GM23338 (cell line): ENCODE results near the gene CIB4.

Experiments used
- POLR2AphosphoS5 ChIP-seq: IDR thresholded peaks from 2 replicates; pipeline ENCODE4 v1.6.1; 2016; ENCODE audit warnings: antibody characterized with exemption, low read depth
- TF ChIP-seq, protein P1 (sequence below), 2 experiments: fragments of 200-600 bp in 1 of 2; sonication (generic) in 1 of 2; conservative IDR thresholded peaks; 2 replicates each; pipeline versions ENCODE4 v1.5.1 to v1.6.1; 2016 to 2017; ENCODE audit warnings: antibody characterized with exemption in 2 of 2, low read depth in 2 of 2, mild to moderate bottlenecking in 2 of 2, moderate library complexity in 1 of 2

GRCh38 chr2:26584191-26584590, 57.0 kb downstream of the CIB4 start:
- TF ChIP-seq POLR2AphosphoS5: no peak
- TF ChIP-seq, protein P1, sequence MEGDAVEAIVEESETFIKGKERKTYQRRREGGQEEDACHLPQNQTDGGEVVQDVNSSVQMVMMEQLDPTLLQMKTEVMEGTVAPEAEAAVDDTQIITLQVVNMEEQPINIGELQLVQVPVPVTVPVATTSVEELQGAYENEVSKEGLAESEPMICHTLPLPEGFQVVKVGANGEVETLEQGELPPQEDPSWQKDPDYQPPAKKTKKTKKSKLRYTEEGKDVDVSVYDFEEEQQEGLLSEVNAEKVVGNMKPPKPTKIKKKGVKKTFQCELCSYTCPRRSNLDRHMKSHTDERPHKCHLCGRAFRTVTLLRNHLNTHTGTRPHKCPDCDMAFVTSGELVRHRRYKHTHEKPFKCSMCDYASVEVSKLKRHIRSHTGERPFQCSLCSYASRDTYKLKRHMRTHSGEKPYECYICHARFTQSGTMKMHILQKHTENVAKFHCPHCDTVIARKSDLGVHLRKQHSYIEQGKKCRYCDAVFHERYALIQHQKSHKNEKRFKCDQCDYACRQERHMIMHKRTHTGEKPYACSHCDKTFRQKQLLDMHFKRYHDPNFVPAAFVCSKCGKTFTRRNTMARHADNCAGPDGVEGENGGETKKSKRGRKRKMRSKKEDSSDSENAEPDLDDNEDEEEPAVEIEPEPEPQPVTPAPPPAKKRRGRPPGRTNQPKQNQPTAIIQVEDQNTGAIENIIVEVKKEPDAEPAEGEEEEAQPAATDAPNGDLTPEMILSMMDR (conservative IDR thresholded peaks at IDR 0.05; ENCODE audit: low read depth in 2 of 2): no peak
